Gastroesophageal sphincter (tissue), 3 donors: ENCODE data around the gene CPVL.

Experiments
- CTCF ChIP-seq, 4 experiments: fragments of 200-600 bp in 2 of 4; fragments of 450-650 bp in 2 of 4; sonication (generic) in 1 of 4; IDR thresholded peaks; one replicate each; pipeline ENCODE4 v1.5.1; 2017 to 2019; ENCODE audit warnings: antibody characterized with exemption in 4 of 4, mild to moderate bottlenecking in 2 of 4, moderate library complexity in 2 of 4
- POLR2A ChIP-seq, 2 donors: fragments of 450-650 bp; IDR thresholded peaks; one replicate each; pipeline ENCODE4 v1.6.1; 2017; ENCODE audit warnings: antibody characterized with exemption in 2 of 2, mild to moderate bottlenecking in 2 of 2, moderate library complexity in 1 of 2
- POLR2AphosphoS5 ChIP-seq: sonication (generic); formaldehyde crosslinking; IDR thresholded peaks from one replicate; pipeline ENCODE4 v1.6.1; 2017; ENCODE audit warnings: antibody characterized with exemption

DNA sequence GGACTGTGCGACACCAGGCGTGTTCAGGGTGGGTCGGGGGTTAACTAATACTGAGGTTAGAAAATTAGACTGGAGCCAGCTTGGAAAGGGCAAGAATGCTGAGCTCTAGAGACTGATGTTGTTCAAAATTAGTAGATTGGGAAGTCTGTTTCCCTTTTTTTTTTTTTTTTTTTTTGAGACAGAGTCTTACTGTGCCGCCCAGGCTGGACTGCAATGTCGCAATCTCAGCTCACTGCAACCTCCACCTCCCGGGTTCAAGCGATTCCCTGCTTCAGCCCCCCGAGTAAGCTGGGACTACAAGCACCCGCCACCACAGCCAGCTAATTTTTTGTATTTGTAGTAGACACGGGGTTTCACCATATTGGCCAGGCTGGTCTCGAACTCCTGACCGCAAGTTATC lies 2.7 kb upstream of the CPVL start:
- no peak for TF ChIP-seq CTCF (IDR thresholded peaks at IDR 0.05)
- TF ChIP-seq POLR2AphosphoS5: no peak
- no peak for TF ChIP-seq POLR2A (IDR thresholded peaks at IDR 0.05)
